HCT116 (cell line): ENCODE data around the gene SEMA5B. TPM values are rescaled to one million over a fixed set of nuclear protein-coding genes. Genes with fewer than 3 reads are reported as not detected.

Experiments
- ATAC-seq: fragments of 200-7000 bp; cut with Tn5 transposase; 2 replicates; pipeline ENCODE4 v1.9.1; 2020; ENCODE audit warnings: mild to moderate bottlenecking, moderate library complexity
- BruUV-seq: library from RNA; stranded (reverse); fragments of 400-500 nt; replicated peaks from 2 replicates; lab custom pipeline; 2021; lab: Mats Ljungman, UMichigan
- CTCF ChIA-PET: fragments of 300-600 bp; sonication (Branson Sonifier 250); formaldehyde crosslinking; loops from one replicate; lab custom pipeline; 2021; ENCODE audit warnings: antibody characterized with exemption; lab: Charles Lee
- POLR2A ChIA-PET: fragments of 300-600, 350-600 bp; sonication (Branson Sonifier 250); formaldehyde crosslinking; loops from one replicate; lab custom pipeline; 2021; ENCODE audit warnings: antibody characterized with exemption; lab: Charles Lee
- RAD21 ChIA-PET, 2 experiments: fragments of 300-600 bp; sonication (Branson Sonifier 250); formaldehyde crosslinking; loops; one replicate each; lab custom pipeline; 2023; ENCODE audit warnings: low total read pairs in 2 of 2; ENCODE audit not compliant: uncharacterized antibody in 2 of 2, unreplicated experiment in 2 of 2, low non-redundant PET in 1 of 2; lab: Charles Lee
- DNase-seq: peaks from one replicate; pipeline ENCODE4 v3.0.0-alpha.2; 2010; ENCODE audit warnings: low read depth, low spot score
- H2AFZ ChIP-seq: fragments of 200-600 bp; shearing (Covaris generic), sonication (generic); 2 replicates; pipeline ENCODE4 v1.6.1; 2017; ENCODE audit warnings: low read depth, mixed run types, mixed read lengths, antibody characterized with exemption, low read length; ENCODE audit not compliant: poor library complexity, severe bottlenecking
- H3K27ac ChIP-seq: 2 replicates; pipeline ENCODE4 v1.5.1; 2012; ENCODE audit warnings: low read depth, low read length
- H3K27me3 ChIP-seq: fragments of 200-600 bp; sonication (generic); 2 replicates; pipeline ENCODE4 v1.6.1; 2016; ENCODE audit warnings: mixed run types, low read length, mixed read lengths; ENCODE audit not compliant: insufficient read depth
- H3K36me3 ChIP-seq, 2 experiments: fragments of 200-500 bp in 1 of 2; fragments of 200-600 bp in 1 of 2; sonication (Bioruptor generic) in 1 of 2; sonication (generic) in 1 of 2; 2 replicates each; pipeline versions ENCODE4 v1.5.1 to v1.6.1; 2014 to 2016; ENCODE audit warnings: low read length in 2 of 2, inconsistent platforms in 1 of 2, mixed read lengths in 1 of 2, mixed run types in 1 of 2; ENCODE audit not compliant: insufficient read depth in 2 of 2, control insufficient read depth in 1 of 2
- H3K4me1 ChIP-seq, 2 experiments: fragments of 200-600 bp in 1 of 2; sonication (generic) in 1 of 2; 2 replicates each; pipeline versions ENCODE4 v1.5.1 to v1.6.1; 2012 to 2017; ENCODE audit warnings: low read length in 2 of 2, inconsistent platforms in 1 of 2, mild to moderate bottlenecking in 1 of 2, mixed read lengths in 1 of 2, mixed run types in 1 of 2, moderate library complexity in 1 of 2; ENCODE audit not compliant: insufficient read depth in 2 of 2, control insufficient read depth in 1 of 2
- H3K4me2 ChIP-seq: fragments of 200-600 bp; sonication (generic); 2 replicates; pipeline ENCODE4 v1.6.1; 2017; ENCODE audit warnings: mixed run types, low read length, mixed read lengths
- H3K4me3 ChIP-seq, 2 experiments: fragments of 200-600 bp in 1 of 2; sonication (generic) in 1 of 2; replicated peaks in 1 of 2; 2 replicates each; pipeline ENCODE4 v1.5.1; 2011 to 2016; ENCODE audit warnings: low read length in 2 of 2, control low read depth in 1 of 2, low read depth in 1 of 2, mild to moderate bottlenecking in 1 of 2, mixed read lengths in 1 of 2, mixed run types in 1 of 2
- H3K79me2 ChIP-seq: fragments of 200-600 bp; sonication (generic); 2 replicates; pipeline ENCODE4 v1.6.1; 2017; ENCODE audit warnings: mild to moderate bottlenecking, mixed run types, low read length, moderate library complexity, mixed read lengths; ENCODE audit not compliant: insufficient read depth
- H3K9ac ChIP-seq: fragments of 200-600 bp; sonication (generic); 2 replicates; pipeline ENCODE4 v1.6.1; 2016; ENCODE audit warnings: low read length, mixed read lengths
- H3K9me2 ChIP-seq: fragments of 200-600 bp; sonication (generic), shearing (Covaris generic); 2 replicates; pipeline ENCODE4 v1.6.1; 2017; ENCODE audit warnings: mixed run types, mild to moderate bottlenecking, moderate library complexity; ENCODE audit not compliant: insufficient read depth
- H3K9me3 ChIP-seq, 2 experiments: fragments of 200-500 bp in 1 of 2; fragments of 200-600 bp in 1 of 2; sonication (Bioruptor generic) in 1 of 2; sonication (generic) in 1 of 2; 2 replicates each; pipeline ENCODE4 v1.6.1; 2014 to 2017; ENCODE audit warnings: low read length in 2 of 2, mixed read lengths in 2 of 2, inconsistent platforms in 1 of 2, low read depth in 1 of 2, mild to moderate bottlenecking in 1 of 2, mixed run types in 1 of 2, moderate library complexity in 1 of 2; ENCODE audit not compliant: control insufficient read depth in 1 of 2, insufficient read depth in 1 of 2
- H4K20me1 ChIP-seq: fragments of 200-600 bp; sonication (generic), shearing (Covaris generic); 2 replicates; pipeline ENCODE4 v1.6.1; 2017; ENCODE audit warnings: mixed run types, mild to moderate bottlenecking, moderate library complexity; ENCODE audit not compliant: insufficient read depth
- ATF3 ChIP-seq: IDR thresholded peaks from 2 replicates; pipeline ENCODE4 v1.6.1; 2012
- CTCF ChIP-seq, 3 experiments: fragments of 200-600 bp in 1 of 3; sonication (generic) in 1 of 3; IDR thresholded peaks in 2 of 3; conservative IDR thresholded peaks in 1 of 3; 2 replicates each; pipeline ENCODE4 v1.5.1; 2012 to 2017; ENCODE audit warnings: low read depth in 2 of 3, low read length in 2 of 3, antibody characterized with exemption in 1 of 3, borderline replicate concordance in 1 of 3, control low read depth in 1 of 3, mild to moderate bottlenecking in 1 of 3, mixed read lengths in 1 of 3, mixed run types in 1 of 3, moderate library complexity in 1 of 3; ENCODE audit not compliant: insufficient read depth in 1 of 3
- ELF1 ChIP-seq: IDR thresholded peaks from 2 replicates; pipeline ENCODE4 v1.6.1; 2012; ENCODE audit warnings: low read depth, borderline replicate concordance
- EZH2phosphoT487 ChIP-seq: fragments of 200-600 bp; IDR thresholded peaks from 2 replicates; pipeline ENCODE4 v1.6.1; 2018; ENCODE audit warnings: antibody characterized with exemption, borderline replicate concordance
- FOSL1 ChIP-seq: IDR thresholded peaks from 2 replicates; pipeline ENCODE4 v1.6.1; 2012; ENCODE audit warnings: low read depth
- POLR2A ChIP-seq: IDR thresholded peaks from 2 replicates; pipeline ENCODE4 v1.7.0; 2011; ENCODE audit warnings: borderline replicate concordance; ENCODE audit not compliant: insufficient read depth, insufficient read length; ENCODE audit errors: extremely low read depth
- POLR2AphosphoS5 ChIP-seq: IDR thresholded peaks from 2 replicates; pipeline ENCODE4 v1.6.1; 2011; ENCODE audit warnings: mild to moderate bottlenecking, low read depth, low read length, moderate library complexity
- RAD21 ChIP-seq: IDR thresholded peaks from 2 replicates; pipeline ENCODE4 v1.6.1; 2012; ENCODE audit warnings: low read depth, mild to moderate bottlenecking
- REST ChIP-seq: IDR thresholded peaks from 2 replicates; pipeline ENCODE4 v1.6.1; 2012; ENCODE audit warnings: low read depth
- SRF ChIP-seq: IDR thresholded peaks from 2 replicates; pipeline ENCODE4 v1.6.1; 2012; ENCODE audit warnings: low read depth
- TCF7L2 ChIP-seq: IDR thresholded peaks from 2 replicates; pipeline ENCODE4 v1.7.0; 2011; ENCODE audit warnings: borderline replicate concordance, inconsistent platforms; ENCODE audit not compliant: insufficient read depth, insufficient read length; ENCODE audit errors: extremely low read depth
- YY1 ChIP-seq: IDR thresholded peaks from 2 replicates; pipeline ENCODE4 v1.6.1; 2011; ENCODE audit warnings: low read length, low read depth, moderate library complexity, mild to moderate bottlenecking; ENCODE audit not compliant: insufficient replicate concordance; ENCODE audit errors: extremely low read depth
- ZFX ChIP-seq: fragments of 450-650 bp; IDR thresholded peaks from 2 replicates; pipeline ENCODE4 v1.6.1; 2017
- intact Hi-C: fragments of 100-400 bp; cut with micrococcal nuclease; formaldehyde crosslinking; loops from 2 replicates; pipeline ENCODE4 v1.10.0; 2022
- total RNA-seq: library from RNA; stranded (reverse); gene quantifications from one replicate; pipeline ENCODE4 v1.2.1, GENCODE V29; 2021; ENCODE audit not compliant: unreplicated experiment

The SEMA5B gene
- total RNA-seq, 1 experiment from 2014 or later, result 0.15 TPM

GRCh38 chr3:122942937-122943827, 84.4 kb downstream of the SEMA5B start (continued):
- TF ChIP-seq REST, result no peak
- no peak for TF ChIP-seq ATF3
- peak; percentile 93 for TF ChIP-seq RAD21

GRCh38 chr3:122942239-122942638, 85.3 kb downstream of the SEMA5B start:
- no peak overlapping the region for H3K9ac ChIP-seq
- no peak overlapping the region for H3K4me3 ChIP-seq
- ChIA-PET CTCF (interaction anchor here (0.6 to 1.6 kb wide), 5 partner anchors 12 to 316 kb away, joined by 3 to 5 read pairs (median 4); no protein-coding TSS in a partner anchor), POLR2A (no interaction called here), RAD21 (interaction anchor here in 1 of 2 experiments (0.7 kb wide), 1 partner anchor 260 kb away, joined by 3 read pairs; the partner anchor contains the start of gene SEC22A)
- no peak overlapping the region for H3K27ac ChIP-seq
- H3K9me3 ChIP-seq, result no peaks in the 10 kb centered on the region
- intact Hi-C loops, result loop anchor here (2.0 kb wide), 2 partner anchors 87 to 1395 kb away; no protein-coding TSS in a partner anchor
- H2AFZ ChIP-seq, result no peak overlapping the region
- no peaks in the 10 kb centered on the region for H4K20me1 ChIP-seq
- H3K79me2 ChIP-seq, result no peaks in the 10 kb centered on the region
- no peaks in the 10 kb centered on the region for H3K9me2 ChIP-seq
- no peaks in the 10 kb centered on the region for H3K4me1 ChIP-seq
- ATAC-seq (no peak), DNase-seq (no peak)
- H3K4me2 ChIP-seq, result no peak overlapping the region
- no peaks in the 10 kb centered on the region for H3K36me3 ChIP-seq
- no peaks in the 10 kb centered on the region for H3K27me3 ChIP-seq
- BruUV-seq, result no TSS peak
- no peak for TF ChIP-seq RAD21
- TF ChIP-seq POLR2AphosphoS5, result no peak
- no peak for TF ChIP-seq CTCF (IDR thresholded peaks at IDR 0.05 in 2 of 3, conservative IDR thresholded peaks at IDR 0.05 in 1 of 3; ENCODE audit: borderline replicate concordance in 1 of 3, insufficient read depth in 1 of 3, low read depth in 2 of 3, low read length in 2 of 3)
- no peak for TF ChIP-seq FOSL1
- TF ChIP-seq REST, result no peak
- no peak for TF ChIP-seq EZH2phosphoT487
- TF ChIP-seq YY1, result no peak
- no peak for TF ChIP-seq ELF1
- TF ChIP-seq SRF, result no peak
- TF ChIP-seq TCF7L2, result no peak
- TF ChIP-seq ZFX, result no peak
- no peak for TF ChIP-seq POLR2A
